GM10248 (cell line): ENCODE measurements around the gene SURF6.

Source experiments
- CTCF ChIA-PET: fragments of 300-600 bp; sonication (Branson Sonifier 250); formaldehyde crosslinking; extraction: SDS; loops from one replicate; lab custom pipeline; 2021; ENCODE audit warnings: antibody characterized with exemption; lab: Yijun Ruan, JAX
- POLR2A ChIA-PET: fragments of 350-650 bp; sonication (Branson Sonifier 250); formaldehyde crosslinking; extraction: SDS; loops from one replicate; lab custom pipeline; 2020; ENCODE audit warnings: antibody characterized with exemption; lab: Yijun Ruan, JAX
- DNase-seq: peaks from one replicate; pipeline ENCODE4 v3.0.0; 2012; ENCODE audit errors: extremely low spot score
- TF ChIP-seq, protein P1 (sequence below): IDR thresholded peaks from 2 replicates; pipeline ENCODE4 v1.5.1; 2012; ENCODE audit warnings: mild to moderate bottlenecking, low read depth; ENCODE audit errors: extremely low read depth, missing control alignments, control extremely low read depth

SURF6 gene

DNA sequence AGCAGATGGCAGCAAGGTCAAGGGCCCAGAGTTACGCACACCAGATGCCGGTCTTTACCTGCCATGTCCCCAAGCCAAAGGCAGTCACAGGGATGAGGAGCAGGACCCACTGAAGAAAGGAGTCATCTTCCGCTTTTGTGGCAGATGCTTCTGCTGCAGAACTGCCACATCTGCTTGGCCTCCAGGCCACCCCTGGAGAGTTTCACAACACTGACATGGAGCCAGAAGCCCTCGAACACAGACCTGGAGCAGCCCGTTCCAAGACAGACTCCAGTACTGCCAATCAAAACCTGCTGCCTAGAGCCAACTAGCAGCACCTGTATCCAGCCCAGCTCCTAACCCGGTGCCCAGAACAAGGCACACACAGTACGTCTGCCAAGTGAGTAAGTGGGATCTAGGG, 18.8 kb upstream of the SURF6 start:
- POLR2A ChIA-PET, result interaction anchor here (4.8 kb wide), 1 partner anchor 17 kb away, joined by 21 read pairs; no protein-coding TSS in a partner anchor
- no peak for DNase-seq
- CTCF ChIA-PET, result interaction anchor here (1.1 to 1.7 kb wide), 2 partner anchors 22 to 132 kb away, joined by 3 to 4 read pairs; no protein-coding TSS in a partner anchor
- TF ChIP-seq, protein P1, sequence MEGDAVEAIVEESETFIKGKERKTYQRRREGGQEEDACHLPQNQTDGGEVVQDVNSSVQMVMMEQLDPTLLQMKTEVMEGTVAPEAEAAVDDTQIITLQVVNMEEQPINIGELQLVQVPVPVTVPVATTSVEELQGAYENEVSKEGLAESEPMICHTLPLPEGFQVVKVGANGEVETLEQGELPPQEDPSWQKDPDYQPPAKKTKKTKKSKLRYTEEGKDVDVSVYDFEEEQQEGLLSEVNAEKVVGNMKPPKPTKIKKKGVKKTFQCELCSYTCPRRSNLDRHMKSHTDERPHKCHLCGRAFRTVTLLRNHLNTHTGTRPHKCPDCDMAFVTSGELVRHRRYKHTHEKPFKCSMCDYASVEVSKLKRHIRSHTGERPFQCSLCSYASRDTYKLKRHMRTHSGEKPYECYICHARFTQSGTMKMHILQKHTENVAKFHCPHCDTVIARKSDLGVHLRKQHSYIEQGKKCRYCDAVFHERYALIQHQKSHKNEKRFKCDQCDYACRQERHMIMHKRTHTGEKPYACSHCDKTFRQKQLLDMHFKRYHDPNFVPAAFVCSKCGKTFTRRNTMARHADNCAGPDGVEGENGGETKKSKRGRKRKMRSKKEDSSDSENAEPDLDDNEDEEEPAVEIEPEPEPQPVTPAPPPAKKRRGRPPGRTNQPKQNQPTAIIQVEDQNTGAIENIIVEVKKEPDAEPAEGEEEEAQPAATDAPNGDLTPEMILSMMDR, result no peak

DNA sequence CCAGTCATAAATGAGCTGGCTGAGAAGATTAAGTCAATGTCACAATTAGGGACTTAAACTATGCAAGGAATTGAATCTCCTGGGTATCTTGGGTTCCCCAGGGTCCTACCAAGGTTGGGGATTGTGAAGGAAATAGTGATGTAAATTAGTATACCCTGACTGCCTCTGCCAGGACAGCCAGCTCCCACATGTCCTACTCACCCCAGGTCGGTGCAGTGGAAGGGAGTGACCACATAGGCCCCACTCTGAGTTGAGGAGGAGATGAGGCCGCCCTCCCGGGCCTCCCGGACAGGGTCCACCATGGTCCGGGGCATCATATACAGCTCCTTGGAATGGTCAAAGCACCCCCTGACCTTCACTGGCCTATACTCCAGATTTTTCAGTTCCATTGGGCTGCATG, 17.6 kb upstream of the SURF6 start:
- CTCF ChIA-PET, result no interaction called here
- TF ChIP-seq, protein P1, result no peak
- POLR2A ChIA-PET, result interaction anchor here (1.3 to 4.8 kb wide), 2 partner anchors 11 to 18 kb away, joined by 4 to 21 read pairs; no protein-coding TSS in a partner anchor
- no peak for DNase-seq

DNA sequence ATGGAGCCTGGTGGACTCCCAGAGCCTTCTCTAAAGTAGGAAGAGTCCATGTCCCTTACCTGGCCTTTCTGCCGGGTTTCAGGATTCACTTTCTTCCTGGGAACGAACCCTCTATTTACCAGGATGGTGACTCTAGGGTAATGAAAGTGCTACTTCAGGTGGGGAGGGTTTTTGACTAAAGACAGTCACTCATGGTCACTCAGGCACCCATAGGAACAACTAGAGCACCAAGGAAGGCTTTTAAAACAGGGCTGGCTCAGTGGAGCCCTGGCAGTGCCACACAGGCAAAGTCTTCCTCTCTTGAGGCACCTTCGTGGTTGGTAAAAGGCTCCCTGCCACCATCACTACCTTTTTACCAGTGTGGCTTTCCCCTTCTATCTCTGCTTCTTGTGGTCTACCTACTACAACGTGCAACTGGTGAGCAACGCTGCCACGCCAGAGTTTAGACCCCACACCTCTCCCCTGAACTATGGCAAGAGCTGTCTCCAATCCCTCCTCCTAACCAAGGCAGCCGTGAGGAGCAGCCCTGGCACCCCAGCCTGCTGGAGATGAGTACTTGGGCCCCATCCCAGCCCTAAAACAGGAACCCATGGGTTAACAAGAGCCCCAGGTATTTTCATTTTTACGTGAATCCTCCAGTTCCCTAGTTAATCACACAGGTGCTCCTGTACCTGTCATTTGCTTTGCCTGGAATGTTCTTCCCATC, 16.8 kb upstream of the SURF6 start:
- TF ChIP-seq, protein P1, result no peak
- ChIA-PET CTCF (no interaction called here), POLR2A (interaction anchor here (1.3 to 4.8 kb wide), 2 partner anchors 12 to 19 kb away, joined by 4 to 21 read pairs; no protein-coding TSS in a partner anchor)
- no peak for DNase-seq

DNA sequence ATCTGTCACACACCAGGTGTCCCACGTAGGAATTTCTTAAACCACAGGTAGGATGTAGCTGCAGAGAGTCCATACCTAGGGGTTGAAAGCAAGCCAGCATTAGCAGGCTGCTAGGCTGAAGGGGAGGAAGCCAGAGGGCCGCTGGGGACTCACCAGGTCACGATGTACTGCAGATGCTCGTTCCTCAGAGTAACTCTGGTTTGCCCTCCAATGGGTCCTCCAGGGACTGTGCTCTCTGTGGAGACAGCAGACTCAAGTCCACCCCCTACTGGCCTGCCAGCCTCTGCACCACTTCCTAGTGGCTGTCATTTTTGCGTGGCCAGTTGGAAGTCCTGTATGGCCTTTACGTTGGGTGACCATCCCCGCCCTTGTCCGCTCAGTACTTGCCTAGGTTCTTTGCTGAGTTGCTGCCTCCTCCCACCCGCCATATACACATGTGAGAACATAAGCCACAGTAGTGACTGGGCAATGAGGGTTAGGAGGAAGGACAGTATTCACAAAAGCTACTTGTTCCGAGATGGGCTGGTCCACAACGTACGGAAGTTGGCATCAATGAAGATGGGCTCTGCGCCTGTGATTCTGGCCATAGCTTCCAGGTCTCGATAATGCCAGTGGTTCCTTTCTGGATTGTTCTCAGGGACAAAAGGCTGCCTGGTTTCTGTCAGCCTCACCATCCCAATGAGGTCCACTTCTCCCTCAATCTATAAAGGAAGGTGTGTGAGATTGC, 16.1 kb upstream of the SURF6 start:
- ChIA-PET POLR2A (interaction anchor here (1.0 to 1.3 kb wide), 2 partner anchors 9 to 12 kb away, joined by 4 to 6 read pairs; no protein-coding TSS in a partner anchor), CTCF (interaction anchor here (0.9 to 2.0 kb wide), 4 partner anchors 10 to 21 kb away, joined by 3 to 8 read pairs (median 4); no protein-coding TSS in a partner anchor)
- TF ChIP-seq, protein P1, result peak; percentile 57
- peak; percentile 43 for DNase-seq

DNA sequence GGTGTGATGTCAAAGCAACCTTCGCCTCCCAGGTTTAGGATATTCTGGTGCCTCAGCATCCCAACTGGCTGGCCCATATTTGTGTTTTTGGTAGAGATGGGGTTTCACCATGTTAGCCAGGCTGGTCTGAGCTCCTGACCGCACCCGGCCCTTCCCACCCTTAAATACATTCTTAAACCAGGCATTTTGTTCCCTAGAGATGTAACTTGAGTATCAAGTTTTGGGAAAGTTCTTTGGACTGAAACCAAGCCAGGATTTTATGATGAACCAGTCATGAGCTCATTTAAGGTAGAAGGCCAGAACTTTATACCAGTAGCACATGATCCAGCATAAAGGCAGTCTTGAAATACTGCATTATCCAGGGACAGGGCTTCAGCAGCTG, 15.5 kb upstream of the SURF6 start:
- ChIA-PET CTCF (interaction anchor here (0.9 to 2.4 kb wide), 7 partner anchors 8 to 22 kb away, joined by 3 to 10 read pairs (median 4); no protein-coding TSS in a partner anchor), POLR2A (interaction anchor here (0.5 to 1.7 kb wide), 3 partner anchors 10 to 22 kb away, joined by 6 to 7 read pairs (median 7); no protein-coding TSS in a partner anchor)

More for the DNA sequence above, 15.5 kb upstream of the SURF6 start:
- DNase-seq, result no peak
- TF ChIP-seq, protein P1, result no peak
